ENCODE measurements around the gene CAMK1D. TPM values are rescaled to one million over a fixed set of nuclear protein-coding genes. Genes with fewer than 3 reads are reported as not detected.

Gene CAMK1D
- total RNA-seq, 1 donor from 2014 or later: 2.3 TPM

GRCh38 chr10:12597176-12597575 is 247.8 kb downstream of the CAMK1D start:
- H3K27me3 ChIP-seq (ENCODE audit: control insufficient read depth, insufficient read depth, low read length): no peaks in the 10 kb centered on the region
- no peak overlapping the region for H3K4me3 ChIP-seq (ENCODE audit: low read depth, low read length)
- no peak for DNase-seq (ENCODE audit: low read depth)
- TF ChIP-seq, protein P1, sequence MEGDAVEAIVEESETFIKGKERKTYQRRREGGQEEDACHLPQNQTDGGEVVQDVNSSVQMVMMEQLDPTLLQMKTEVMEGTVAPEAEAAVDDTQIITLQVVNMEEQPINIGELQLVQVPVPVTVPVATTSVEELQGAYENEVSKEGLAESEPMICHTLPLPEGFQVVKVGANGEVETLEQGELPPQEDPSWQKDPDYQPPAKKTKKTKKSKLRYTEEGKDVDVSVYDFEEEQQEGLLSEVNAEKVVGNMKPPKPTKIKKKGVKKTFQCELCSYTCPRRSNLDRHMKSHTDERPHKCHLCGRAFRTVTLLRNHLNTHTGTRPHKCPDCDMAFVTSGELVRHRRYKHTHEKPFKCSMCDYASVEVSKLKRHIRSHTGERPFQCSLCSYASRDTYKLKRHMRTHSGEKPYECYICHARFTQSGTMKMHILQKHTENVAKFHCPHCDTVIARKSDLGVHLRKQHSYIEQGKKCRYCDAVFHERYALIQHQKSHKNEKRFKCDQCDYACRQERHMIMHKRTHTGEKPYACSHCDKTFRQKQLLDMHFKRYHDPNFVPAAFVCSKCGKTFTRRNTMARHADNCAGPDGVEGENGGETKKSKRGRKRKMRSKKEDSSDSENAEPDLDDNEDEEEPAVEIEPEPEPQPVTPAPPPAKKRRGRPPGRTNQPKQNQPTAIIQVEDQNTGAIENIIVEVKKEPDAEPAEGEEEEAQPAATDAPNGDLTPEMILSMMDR (IDR thresholded peaks at IDR 0.05; ENCODE audit: insufficient read depth, low read length, poor library complexity, severe bottlenecking): no peak
- H3K36me3 ChIP-seq (ENCODE audit: control insufficient read depth, insufficient read depth, low read length): no peaks in the 10 kb centered on the region

DNA sequence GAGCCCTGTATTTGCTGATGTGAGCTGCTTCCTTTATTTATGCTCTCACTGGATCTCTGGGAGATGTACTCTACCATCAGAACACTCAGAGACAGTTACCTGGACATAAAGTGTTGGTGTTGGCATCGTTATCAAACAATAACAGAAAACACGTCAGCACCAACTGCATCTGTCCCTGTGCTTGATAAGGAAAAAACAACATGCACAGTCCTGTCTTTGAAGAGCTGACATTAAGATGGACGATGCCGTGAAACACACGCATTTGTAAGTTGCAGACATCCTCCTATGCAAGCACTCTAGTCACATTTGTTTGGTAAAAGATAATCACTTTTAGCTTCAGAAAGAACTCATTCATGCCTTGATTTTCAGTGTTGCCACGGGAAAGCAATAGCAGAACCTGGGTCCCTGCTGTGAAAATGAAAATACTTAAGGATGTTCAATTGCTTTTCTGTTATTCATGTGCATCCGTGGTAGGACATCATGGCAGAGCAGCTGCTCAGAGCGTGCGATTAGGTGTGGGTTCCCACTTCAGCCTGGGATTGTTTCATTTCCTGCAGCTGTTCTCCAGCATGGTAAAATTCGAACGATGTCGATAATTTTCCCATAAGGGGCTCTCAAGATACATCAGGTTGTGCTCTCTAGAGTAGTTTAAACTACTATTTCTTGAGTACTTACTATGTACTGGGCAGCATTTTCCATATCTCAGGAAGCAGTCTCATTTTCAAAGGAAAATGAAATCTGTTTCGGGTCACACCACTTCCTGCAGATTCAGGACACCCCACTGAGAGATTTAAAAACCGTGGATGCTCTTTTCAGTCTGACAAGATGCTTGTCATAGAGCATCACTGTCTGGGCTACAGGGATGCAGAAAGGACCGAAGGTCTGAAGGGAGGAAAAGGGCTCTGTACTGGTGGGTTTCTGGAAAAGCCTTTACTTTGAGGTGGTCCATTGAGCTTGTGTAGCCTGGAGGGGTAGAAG is 248.7 kb downstream of the CAMK1D start:
- TF ChIP-seq, protein P1 (IDR thresholded peaks at IDR 0.05; ENCODE audit: insufficient read depth, low read length, poor library complexity, severe bottlenecking): no peak
- no peaks in the 10 kb centered on the region for H3K27me3 ChIP-seq (ENCODE audit: control insufficient read depth, insufficient read depth, low read length)
- DNase-seq (ENCODE audit: low read depth): no peak
- H3K36me3 ChIP-seq (ENCODE audit: control insufficient read depth, insufficient read depth, low read length): no peaks in the 10 kb centered on the region
- no peak overlapping the region for H3K4me3 ChIP-seq (ENCODE audit: low read depth, low read length)

DNA sequence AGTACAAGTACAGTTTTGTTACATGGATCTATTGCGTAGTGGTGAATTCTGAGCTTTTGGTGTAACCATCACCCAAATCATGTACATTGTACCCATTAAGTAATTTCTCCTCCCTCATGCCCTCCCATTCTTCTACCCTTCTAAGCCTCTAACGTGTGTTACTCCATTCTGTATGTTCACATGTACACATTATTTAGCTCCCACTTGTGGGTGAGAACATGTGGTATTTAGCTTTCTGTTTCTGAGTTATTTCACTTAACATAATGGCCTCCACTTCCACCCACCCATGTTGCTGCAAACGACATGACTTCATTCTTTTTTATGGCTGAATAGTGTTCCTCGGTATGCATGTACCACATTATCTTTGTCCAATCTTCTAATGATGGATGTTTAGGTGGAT is 251.3 kb downstream of the CAMK1D start:
- TF ChIP-seq, protein P1 (IDR thresholded peaks at IDR 0.05; ENCODE audit: insufficient read depth, low read length, poor library complexity, severe bottlenecking): no peak
- Histone ChIP-seq H3K4me3 (ENCODE audit: low read depth, low read length) (no peak overlapping the region), H3K27me3 (ENCODE audit: control insufficient read depth, insufficient read depth, low read length) (no peaks in the 10 kb centered on the region), H3K36me3 (ENCODE audit: control insufficient read depth, insufficient read depth, low read length) (no peaks in the 10 kb centered on the region)
- DNase-seq (ENCODE audit: low read depth): no peak

DNA sequence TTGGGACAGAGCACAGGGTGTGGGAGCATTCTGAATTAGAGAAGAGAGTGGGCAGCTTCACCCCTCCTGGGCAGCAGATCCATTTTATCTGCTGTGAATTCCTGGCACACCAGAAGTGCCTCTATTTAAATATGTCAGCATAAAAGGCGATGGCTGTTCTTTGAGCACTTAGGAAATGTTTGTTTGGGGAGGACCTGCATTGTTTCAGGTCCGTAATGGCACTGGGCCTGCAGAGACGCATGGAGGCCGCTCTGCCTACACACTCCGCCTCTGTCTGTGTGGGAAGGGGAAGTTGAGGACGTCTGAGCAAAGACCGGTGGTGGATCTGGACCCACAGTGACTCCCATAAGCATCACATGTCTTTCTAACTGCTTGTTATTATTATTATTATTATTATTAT is 253.2 kb downstream of the CAMK1D start:
- DNase-seq (ENCODE audit: low read depth): no peak
- H3K27me3 ChIP-seq (ENCODE audit: control insufficient read depth, insufficient read depth, low read length): no peaks in the 10 kb centered on the region
- H3K4me3 ChIP-seq (ENCODE audit: low read depth, low read length): no peak overlapping the region
- TF ChIP-seq, protein P1 (IDR thresholded peaks at IDR 0.05; ENCODE audit: insufficient read depth, low read length, poor library complexity, severe bottlenecking): no peak
- H3K36me3 ChIP-seq (ENCODE audit: control insufficient read depth, insufficient read depth, low read length): no peaks in the 10 kb centered on the region

DNA sequence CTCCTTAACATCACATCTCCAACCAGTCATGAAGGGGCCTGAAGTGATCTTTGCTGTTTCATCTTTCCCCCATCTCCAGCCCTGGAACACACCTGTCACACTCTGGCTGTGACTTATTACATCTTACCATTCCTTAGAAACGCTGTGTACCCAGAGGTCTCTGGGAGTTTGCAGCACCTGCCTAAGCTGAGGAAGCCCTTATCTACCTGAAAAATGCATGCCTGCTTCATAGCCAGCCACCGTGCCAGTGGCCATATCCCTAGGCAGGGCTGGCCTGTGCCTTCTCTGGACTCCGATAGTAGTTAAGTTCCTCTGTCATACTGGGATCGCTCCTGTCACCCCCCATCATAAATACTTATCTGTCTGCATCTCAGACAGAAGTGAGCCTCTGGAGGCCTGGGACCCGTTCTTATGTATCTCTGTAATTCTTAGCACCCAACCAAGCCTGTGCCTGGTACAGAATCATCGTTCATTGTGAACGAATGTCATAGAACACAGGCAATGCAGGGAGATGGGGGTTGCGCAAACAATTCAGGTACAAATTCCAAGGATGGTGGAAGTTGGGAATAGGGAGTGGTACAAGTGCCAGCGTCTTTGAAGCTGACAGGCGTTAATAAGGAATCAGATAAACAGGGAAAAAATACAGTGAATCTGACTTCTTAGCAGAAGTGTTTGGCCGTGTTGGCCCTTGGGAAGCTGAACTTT is 254.6 kb downstream of the CAMK1D start:
- DNase-seq (ENCODE audit: low read depth): no peak
- H3K36me3 ChIP-seq (ENCODE audit: control insufficient read depth, insufficient read depth, low read length): no peaks in the 10 kb centered on the region
- no peaks in the 10 kb centered on the region for H3K27me3 ChIP-seq (ENCODE audit: control insufficient read depth, insufficient read depth, low read length)
- TF ChIP-seq, protein P1 (IDR thresholded peaks at IDR 0.05; ENCODE audit: insufficient read depth, low read length, poor library complexity, severe bottlenecking): no peak
- H3K4me3 ChIP-seq (ENCODE audit: low read depth, low read length): no peak overlapping the region

Data from kidney epithelial cell (primary cell).